Smooth muscle cell (in vitro differentiated cells): ENCODE results near the gene OSGEPL1. TPM values are rescaled to one million over a fixed set of nuclear protein-coding genes. Genes with fewer than 3 reads are reported as not detected.
A peak's percentile ranks its signal among the peaks of the same experiment; 100 is the strongest.

ENCODE experiments used
- DNase-seq: peaks from one replicate; lab custom pipeline; 2025; ENCODE audit not compliant: unreplicated experiment; lab: John Stamatoyannopoulos, UW
- H2AFZ ChIP-seq: fragments of 200-600 bp; sonication (generic); 2 replicates; pipeline ENCODE4 v1.6.0; 2016; ENCODE audit warnings: antibody characterized with exemption, low read depth, mild to moderate bottlenecking
- H3F3A ChIP-seq: fragments of 200-600 bp; sonication (generic); 2 replicates; pipeline ENCODE4 v1.6.0; 2017; ENCODE audit warnings: antibody characterized with exemption, low read depth
- H3K27ac ChIP-seq: fragments of 200-600 bp; sonication (generic); 2 replicates; pipeline ENCODE4 v1.5.1; 2016; ENCODE audit warnings: low read depth, mild to moderate bottlenecking
- H3K27me3 ChIP-seq: fragments of 200-600 bp; sonication (generic); 2 replicates; pipeline ENCODE4 v1.6.1; 2016; ENCODE audit warnings: low read depth, mild to moderate bottlenecking
- H3K36me3 ChIP-seq: fragments of 200-600 bp; sonication (generic); 2 replicates; pipeline ENCODE4 v1.5.1; 2016; ENCODE audit warnings: low read depth
- H3K4me1 ChIP-seq: fragments of 200-600 bp; sonication (generic); 2 replicates; pipeline ENCODE4 v1.5.1; 2016; ENCODE audit warnings: low read depth
- H3K4me2 ChIP-seq: fragments of 200-600 bp; sonication (generic); 2 replicates; pipeline ENCODE4 v1.6.0; 2016; ENCODE audit warnings: mild to moderate bottlenecking
- H3K4me3 ChIP-seq: fragments of 200-600 bp; sonication (generic); 2 replicates; pipeline ENCODE4 v1.5.1; 2016; ENCODE audit warnings: mild to moderate bottlenecking
- H3K79me2 ChIP-seq: fragments of 200-600 bp; sonication (generic); 2 replicates; pipeline ENCODE4 v1.6.0; 2016; ENCODE audit warnings: low read depth, mild to moderate bottlenecking
- H3K9ac ChIP-seq: fragments of 200-600 bp; sonication (generic); 2 replicates; pipeline ENCODE4 v1.6.0; 2016; ENCODE audit warnings: low read depth
- H3K9me3 ChIP-seq: fragments of 200-600 bp; sonication (generic); replicated peaks from 2 replicates; pipeline ENCODE4 v1.5.1; 2016; ENCODE audit warnings: low read depth
- H4K20me1 ChIP-seq: fragments of 200-600 bp; sonication (generic); 2 replicates; pipeline ENCODE4 v1.6.0; 2016; ENCODE audit warnings: low read depth
- WGBS: methylation state at CpG from one replicate; pipeline ENCODE4 v1.1.7; 2016; ENCODE audit warnings: low lambda C conversion rate; 5-methylcytosine and 5-hydroxymethylcytosine counted together
- polyA plus RNA-seq: library from polyadenylated mRNA; unstranded; fragments of >200 nt; fragmentation: Nextera tagmentation; extraction: Ambion mirVana; gene quantifications from 2 replicates; pipeline ENCODE4 v1.2.1, GENCODE V29; 2016
- total RNA-seq: library from RNA; depleted of rRNA; stranded (reverse); fragments of >200 nt; gene quantifications from 2 replicates; pipeline ENCODE4 v1.2.3, GENCODE V29; 2014
- TF ChIP-seq, protein P1 (sequence below): fragments of 200-600 bp; sonication (generic); IDR thresholded peaks from 2 replicates; pipeline ENCODE4 v1.5.1; 2017; ENCODE audit warnings: borderline replicate concordance, mild to moderate bottlenecking, antibody characterized with exemption; ENCODE audit not compliant: insufficient read depth, poor library complexity, severe bottlenecking

OSGEPL1 gene
- total and polyA plus RNA-seq, 2 experiments from 2014 or later, result 6.1 to 11.8 TPM

DNA sequence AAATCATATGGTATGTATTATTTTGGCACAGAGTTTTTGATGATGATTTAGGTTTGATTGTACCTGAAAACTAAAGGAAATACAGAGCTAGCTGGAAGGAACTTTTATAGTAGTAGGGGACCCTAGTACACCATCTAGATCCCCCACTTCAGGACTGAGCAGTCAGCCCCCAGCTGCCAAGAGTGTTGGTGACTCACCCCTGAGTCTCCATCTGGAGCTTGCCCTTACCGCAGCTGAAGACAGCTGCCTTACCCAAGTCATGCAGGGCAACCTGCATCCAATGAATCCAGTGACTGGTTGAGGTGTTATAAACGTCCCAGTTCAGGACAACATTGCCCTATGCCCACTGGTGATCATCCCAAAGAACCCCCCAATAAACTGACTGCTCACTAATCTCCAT lies 36.9 kb upstream of the OSGEPL1 start:
- H3K4me1 ChIP-seq, result no peaks in the 10 kb centered on the region
- no peaks in the 10 kb centered on the region for H4K20me1 ChIP-seq
- H3K27me3 ChIP-seq, result no peaks in the 10 kb centered on the region
- no peak overlapping the region for H3K4me3 ChIP-seq
- 75% methylated on average over 2 of the region's 2 CpGs for WGBS
- H3K79me2 ChIP-seq, result no peaks in the 10 kb centered on the region
- H3K4me2 ChIP-seq, result no peak overlapping the region
- no peak overlapping the region for H3K27ac ChIP-seq
- no peak for DNase-seq
- no peaks in the 10 kb centered on the region for H3K9me3 ChIP-seq
- TF ChIP-seq, protein P1, sequence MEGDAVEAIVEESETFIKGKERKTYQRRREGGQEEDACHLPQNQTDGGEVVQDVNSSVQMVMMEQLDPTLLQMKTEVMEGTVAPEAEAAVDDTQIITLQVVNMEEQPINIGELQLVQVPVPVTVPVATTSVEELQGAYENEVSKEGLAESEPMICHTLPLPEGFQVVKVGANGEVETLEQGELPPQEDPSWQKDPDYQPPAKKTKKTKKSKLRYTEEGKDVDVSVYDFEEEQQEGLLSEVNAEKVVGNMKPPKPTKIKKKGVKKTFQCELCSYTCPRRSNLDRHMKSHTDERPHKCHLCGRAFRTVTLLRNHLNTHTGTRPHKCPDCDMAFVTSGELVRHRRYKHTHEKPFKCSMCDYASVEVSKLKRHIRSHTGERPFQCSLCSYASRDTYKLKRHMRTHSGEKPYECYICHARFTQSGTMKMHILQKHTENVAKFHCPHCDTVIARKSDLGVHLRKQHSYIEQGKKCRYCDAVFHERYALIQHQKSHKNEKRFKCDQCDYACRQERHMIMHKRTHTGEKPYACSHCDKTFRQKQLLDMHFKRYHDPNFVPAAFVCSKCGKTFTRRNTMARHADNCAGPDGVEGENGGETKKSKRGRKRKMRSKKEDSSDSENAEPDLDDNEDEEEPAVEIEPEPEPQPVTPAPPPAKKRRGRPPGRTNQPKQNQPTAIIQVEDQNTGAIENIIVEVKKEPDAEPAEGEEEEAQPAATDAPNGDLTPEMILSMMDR, result no peak
- H2AFZ ChIP-seq, result no peak overlapping the region
- H3K9ac ChIP-seq, result no peak overlapping the region
- H3F3A ChIP-seq, result no peaks in the 10 kb centered on the region
- peaks cover 12% of the 10 kb centered on the region for H3K36me3 ChIP-seq

DNA sequence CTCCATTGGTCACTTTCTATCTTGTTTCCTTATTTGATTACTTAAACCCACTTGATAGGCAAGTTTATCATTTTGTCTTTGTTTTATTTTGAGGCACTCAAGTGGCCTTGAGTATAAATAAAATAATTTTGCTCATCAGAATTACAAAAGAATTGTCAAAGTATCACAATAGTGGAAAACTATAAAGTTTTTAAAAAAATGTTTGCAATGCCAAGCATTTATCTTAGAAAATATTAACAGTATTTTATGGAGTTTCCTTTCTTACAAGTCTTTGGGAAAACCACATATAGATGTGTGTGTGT lies 36.4 kb upstream of the OSGEPL1 start:
- no peak overlapping the region for H3K27ac ChIP-seq
- TF ChIP-seq, protein P1, result no peak
- H3K9ac ChIP-seq, result no peak overlapping the region
- no peak for DNase-seq
- peaks cover 16% of the 10 kb centered on the region for H3K36me3 ChIP-seq
- H4K20me1 ChIP-seq, result no peaks in the 10 kb centered on the region
- H3K27me3 ChIP-seq, result no peaks in the 10 kb centered on the region
- no peak overlapping the region for H3K4me3 ChIP-seq
- no peaks in the 10 kb centered on the region for H3K79me2 ChIP-seq
- no peak overlapping the region for H2AFZ ChIP-seq
- H3F3A ChIP-seq, result no peaks in the 10 kb centered on the region
- no peaks in the 10 kb centered on the region for H3K4me1 ChIP-seq
- H3K9me3 ChIP-seq, result no peaks in the 10 kb centered on the region
- H3K4me2 ChIP-seq, result no peak overlapping the region

DNA sequence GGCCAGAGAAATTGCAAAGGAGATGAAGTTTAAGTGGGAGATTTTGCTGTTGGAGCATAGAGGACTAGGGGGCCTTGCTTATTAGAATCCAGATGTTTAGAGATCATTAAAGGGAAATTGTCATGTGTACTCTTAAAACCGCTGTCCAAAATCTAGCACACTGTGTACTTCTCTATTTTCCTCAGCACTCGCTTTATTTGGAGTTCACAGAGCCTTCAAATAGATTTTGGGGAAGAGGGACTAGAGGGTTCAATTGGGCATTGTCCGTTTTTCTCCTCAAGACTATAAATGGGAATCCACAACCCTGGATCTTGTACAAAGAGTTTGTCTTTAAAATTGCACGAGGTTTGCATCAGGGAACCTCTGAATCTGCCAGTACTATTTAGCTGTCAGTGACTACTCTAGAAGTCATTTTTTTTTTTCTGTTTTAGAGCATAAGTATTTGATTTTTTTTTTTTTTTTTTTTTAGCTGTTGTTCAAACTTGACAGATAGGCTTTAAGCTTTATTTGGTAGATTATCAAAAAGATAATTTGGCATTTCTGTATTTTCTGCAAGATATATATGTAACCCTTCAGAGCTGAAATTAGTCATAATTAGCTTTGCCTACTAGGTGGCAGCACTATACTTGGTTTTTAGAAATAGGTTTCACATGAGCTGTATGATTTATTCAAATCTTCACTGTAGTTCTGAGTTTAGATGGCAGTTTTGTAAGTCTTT lies 35.9 kb upstream of the OSGEPL1 start:
- no peak for DNase-seq
- Histone ChIP-seq H3K9me3 (no peaks in the 10 kb centered on the region), H3K79me2 (no peaks in the 10 kb centered on the region), H3K27me3 (no peaks in the 10 kb centered on the region), H3K4me1 (no peaks in the 10 kb centered on the region), H2AFZ (no peak overlapping the region), H3K36me3 (peaks cover 17% of the 10 kb centered on the region), H3F3A (no peaks in the 10 kb centered on the region), H3K4me3 (no peak overlapping the region), H3K27ac (no peak overlapping the region), H3K4me2 (no peak overlapping the region), H3K9ac (no peak overlapping the region), H4K20me1 (no peaks in the 10 kb centered on the region)
- TF ChIP-seq, protein P1, result peak; percentile 36
- WGBS, result 93% methylated on average over 4 of the region's 4 CpGs

DNA sequence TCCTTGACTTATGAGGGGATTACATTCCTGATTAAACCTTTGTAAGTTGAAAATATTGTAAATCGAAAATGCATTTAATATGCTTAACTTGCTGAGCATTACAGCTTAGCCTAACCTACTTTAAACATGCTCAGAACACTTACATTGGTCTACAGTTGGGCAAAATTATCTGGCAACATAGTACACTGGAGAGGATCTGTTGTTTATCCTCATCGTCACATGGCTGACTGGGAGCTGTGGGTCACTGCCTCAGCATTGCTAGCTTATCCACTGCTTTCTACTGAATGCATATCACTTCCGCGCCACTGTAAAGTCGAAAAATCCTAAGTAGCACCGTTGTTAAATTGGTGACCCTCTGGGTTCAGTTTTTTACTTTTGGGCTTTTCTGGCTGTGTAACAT lies 35.3 kb upstream of the OSGEPL1 start:
- Histone ChIP-seq H3K9ac (no peak overlapping the region), H3K79me2 (no peaks in the 10 kb centered on the region), H3K9me3 (no peaks in the 10 kb centered on the region), H3K27ac (peak overlapping the region; percentile 10), H3K36me3 (peaks cover 23% of the 10 kb centered on the region), H3K4me1 (no peaks in the 10 kb centered on the region), H3K27me3 (no peaks in the 10 kb centered on the region), H3F3A (no peaks in the 10 kb centered on the region), H3K4me3 (no peak overlapping the region), H3K4me2 (no peak overlapping the region), H2AFZ (no peak overlapping the region), H4K20me1 (no peaks in the 10 kb centered on the region)
- no peak for DNase-seq
- WGBS, result 89% methylated on average over 6 of the region's 6 CpGs
- TF ChIP-seq, protein P1, result no peak
